Pulmonary artery endothelial cell (primary cell): ENCODE results near the gene OR2AK2. TPM values are rescaled to one million over a fixed set of nuclear protein-coding genes. Genes with fewer than 3 reads are reported as not detected.

Experiments used
- total RNA-seq: library from RNA; depleted of rRNA; stranded (reverse); fragments of >200 nt; gene quantifications from 2 replicates; pipeline ENCODE4 v1.2.3, GENCODE V29; 2014

OR2AK2 gene
- total RNA-seq, 1 donor from 2014 or later, result not detected

Other genes with a start within 250 kb of the OR2AK2 start
- not detected in 2 replicates for gene OR6F1, start 248.6 kb upstream of the OR2AK2 start, total RNA-seq
- gene OR14K1, start 226.6 kb upstream of the OR2AK2 start, total RNA-seq, result not detected in 2 replicates
- not detected in 2 replicates for gene OR14A2, start 217.1 kb upstream of the OR2AK2 start, total RNA-seq
- gene OR1C1, start 204.7 kb upstream of the OR2AK2 start, total RNA-seq, result not detected in 2 replicates
- not detected in 2 replicates for gene OR14A16, start 141.1 kb upstream of the OR2AK2 start, total RNA-seq
- not detected in 2 replicates for gene OR11L1, start 123.3 kb upstream of the OR2AK2 start, total RNA-seq
- gene TRIM58, start 108.0 kb upstream of the OR2AK2 start, total RNA-seq, result 0.11 and 0.66 TPM in 2 replicates
- gene OR2W3, start 69.6 kb upstream of the OR2AK2 start, total RNA-seq, result 0.53 TPM in 1 of 2 replicates, not detected in the other
- not detected in 2 replicates for gene OR2T8, start 45.0 kb upstream of the OR2AK2 start, total RNA-seq
- gene OR2AJ1, start 40.3 kb upstream of the OR2AK2 start, total RNA-seq, result not detected in 2 replicates
- gene OR2L8, start 16.4 kb upstream of the OR2AK2 start, total RNA-seq, result not detected in 2 replicates
- not detected in 2 replicates for gene OR2L5, start 48.4 kb downstream of the OR2AK2 start, total RNA-seq
- 0.07 TPM in 1 of 2 replicates, not detected in the other for gene OR2L2, start 64.8 kb downstream of the OR2AK2 start, total RNA-seq
- not detected in 2 replicates for gene OR2L3, start 81.6 kb downstream of the OR2AK2 start, total RNA-seq
- gene OR2L13, start 130.0 kb downstream of the OR2AK2 start, total RNA-seq, result not detected in 2 replicates
- not detected in 2 replicates for gene OR2M5, start 179.9 kb downstream of the OR2AK2 start, total RNA-seq
- gene OR2M2, start 209.6 kb downstream of the OR2AK2 start, total RNA-seq, result not detected in 2 replicates
- gene OR2M3, start 232.0 kb downstream of the OR2AK2 start, total RNA-seq, result not detected in 2 replicates